ENCODE data around the gene CDX2.

CDX2 gene

DNA sequence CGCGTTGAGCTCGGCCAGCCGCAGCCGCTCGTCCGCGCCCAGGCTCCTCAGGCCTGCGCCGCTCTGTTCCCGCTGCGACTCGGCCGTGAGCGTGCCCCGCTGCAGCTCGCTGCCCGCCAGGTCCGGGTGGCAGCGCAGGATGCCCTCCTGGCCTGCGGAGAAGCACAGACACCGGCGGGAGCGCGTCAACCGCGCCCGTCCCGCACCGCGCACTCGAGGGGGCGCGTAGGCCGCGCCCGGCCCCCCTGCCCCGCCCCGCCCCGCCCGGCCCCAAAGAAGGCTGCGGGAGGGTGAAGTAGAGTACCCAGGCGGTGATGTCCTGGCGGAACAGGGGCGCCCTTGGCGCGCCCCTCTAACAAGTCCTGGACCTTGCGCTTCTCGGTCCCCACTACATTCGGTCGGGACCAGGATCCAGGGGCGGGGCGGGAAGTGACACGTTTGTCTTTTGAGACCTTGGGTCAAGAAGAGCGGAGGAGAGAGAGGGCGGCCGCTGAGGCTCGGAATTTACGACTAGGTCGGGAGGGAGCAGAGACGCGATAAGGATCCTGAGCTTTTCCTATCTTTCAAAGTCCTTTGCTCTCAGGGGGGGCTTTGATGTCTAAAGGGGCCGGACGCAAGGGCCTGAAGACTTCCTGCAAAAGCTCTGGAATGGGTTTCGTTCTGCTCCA lies 9.3 kb upstream of the CDX2 start:
- no peak for DNase-seq (ENCODE audit: low spot score)

GRCh38 chr13:27977476-27978300 lies 8.6 kb upstream of the CDX2 start:
- no peak for DNase-seq (ENCODE audit: low spot score)

DNA sequence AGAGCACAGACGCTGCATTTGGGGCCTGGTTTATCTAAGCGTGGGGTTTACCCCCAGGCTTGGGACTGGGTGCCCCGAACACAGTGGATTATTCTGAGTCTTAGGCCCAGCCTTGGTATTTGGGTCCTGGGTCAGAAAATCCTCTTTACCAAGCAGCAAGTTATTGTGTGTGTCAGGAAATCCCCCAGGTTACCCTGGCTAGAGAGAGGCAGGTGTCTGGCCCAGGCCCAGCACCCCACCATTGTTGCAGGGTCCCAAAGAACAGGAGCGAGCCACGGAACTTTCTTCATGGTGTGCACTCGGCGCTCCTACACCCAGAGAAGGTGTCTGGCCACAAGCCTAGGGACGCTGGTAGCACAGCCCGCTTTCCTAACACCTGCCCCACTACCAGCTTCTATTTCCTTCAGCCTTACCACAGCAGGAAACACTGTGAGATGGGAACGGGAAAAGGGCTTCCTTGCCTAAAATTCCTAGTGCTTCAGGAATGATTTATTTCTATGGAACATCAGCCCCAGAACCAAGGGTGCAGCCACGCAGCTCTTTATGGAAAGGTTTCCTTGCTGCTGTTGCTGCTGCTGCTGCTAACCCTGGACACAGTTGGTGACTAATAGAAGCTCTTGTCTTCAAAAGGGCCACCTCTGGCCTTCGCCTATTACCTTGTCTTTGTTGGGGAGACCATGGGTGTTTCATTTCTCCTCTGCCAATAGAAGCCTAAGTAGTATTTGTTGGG lies 7.4 kb upstream of the CDX2 start:
- no peak for DNase-seq (ENCODE audit: low spot score)

DNA sequence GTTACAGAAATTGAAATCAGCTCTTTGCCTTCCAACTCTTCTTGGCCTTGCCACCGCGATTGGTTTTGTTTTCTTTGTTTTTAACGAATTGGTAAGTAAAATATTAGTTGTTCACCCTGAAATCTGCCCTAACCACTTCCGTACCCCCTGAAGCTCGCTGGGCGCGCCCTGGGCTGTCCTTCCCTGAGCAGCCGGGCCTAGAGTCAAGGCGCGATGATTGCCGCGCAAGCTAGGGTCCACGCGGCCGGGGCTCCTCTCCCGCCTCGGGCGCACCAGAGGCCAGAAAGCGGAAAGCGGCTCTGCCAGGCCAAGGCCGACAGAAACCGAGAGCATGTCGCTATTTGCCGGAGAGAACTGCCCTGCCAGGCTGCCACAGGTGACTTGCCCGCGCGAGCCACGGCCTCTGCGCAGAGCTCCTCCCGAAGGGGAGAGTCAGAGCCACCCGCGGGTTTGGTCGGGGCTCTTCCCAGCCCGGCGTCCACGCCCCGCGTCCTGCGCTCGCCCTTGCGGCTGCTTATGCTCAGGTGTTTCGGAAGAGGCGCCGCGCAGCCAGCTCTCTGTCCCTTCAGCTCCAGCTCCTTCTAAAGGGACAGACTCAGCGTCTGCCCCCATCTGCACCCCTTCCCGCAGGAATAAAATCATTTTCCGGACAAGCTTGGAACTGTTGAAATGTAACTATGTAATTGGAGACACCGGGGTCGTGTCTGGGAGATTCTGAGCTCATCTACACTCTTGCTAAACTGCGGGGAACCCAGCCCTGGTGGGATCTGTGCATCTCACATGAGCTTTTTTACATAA lies 6.6 kb upstream of the CDX2 start:
- no peak for DNase-seq (ENCODE audit: low spot score)

GRCh38 chr13:27973961-27974662 lies 5.0 kb upstream of the CDX2 start:
- no peak for DNase-seq (ENCODE audit: low spot score)

DNA sequence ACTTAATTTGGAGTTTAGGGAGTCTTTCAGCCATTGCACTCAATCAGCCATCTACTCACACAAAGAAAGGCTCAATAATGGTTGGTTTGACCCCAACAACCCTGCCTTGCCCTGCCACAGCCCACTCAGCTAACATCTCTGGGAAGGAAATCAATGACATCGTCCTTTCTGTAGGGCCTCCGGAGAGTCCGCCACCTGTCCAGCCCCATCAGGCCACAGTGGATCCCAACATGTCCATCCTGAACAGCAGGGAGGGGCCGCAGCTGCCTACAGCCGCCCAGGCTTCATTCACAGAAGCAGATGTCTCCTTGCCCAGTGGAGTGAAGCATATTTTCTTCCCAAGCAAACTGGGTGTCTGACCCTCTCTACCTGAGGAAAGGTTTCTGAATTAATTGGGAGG lies 4.2 kb upstream of the CDX2 start:
- no peak for DNase-seq (ENCODE audit: low spot score)

DNA sequence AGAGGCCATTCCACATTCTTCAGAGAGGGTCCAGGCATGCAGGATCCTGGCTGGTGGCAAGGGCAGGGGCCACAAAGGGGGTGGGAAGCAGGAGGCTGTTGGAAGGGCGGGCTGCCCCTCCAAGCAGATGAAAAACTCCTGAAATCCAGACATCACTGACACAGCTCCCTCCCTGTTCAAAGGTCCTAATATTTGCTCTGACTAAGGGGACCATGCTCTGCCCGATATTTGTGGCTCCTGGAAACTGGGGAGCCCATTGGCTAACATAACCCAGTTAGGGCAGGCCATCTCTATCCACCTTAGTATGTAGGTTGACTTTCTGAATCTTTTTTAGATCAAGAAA lies 3.3 kb upstream of the CDX2 start:
- no peak for DNase-seq (ENCODE audit: low spot score)

- no peak for DNase-seq (ENCODE audit: low spot score)
These were observed 2.8 kb upstream of the CDX2 start for GRCh38 chr13:27971776-27972477.

- DNase-seq (ENCODE audit: low spot score): no peak
These were observed 2.1 kb upstream of the CDX2 start for GRCh38 chr13:27971236-27971645.

- no peak for DNase-seq (ENCODE audit: low spot score)
These were observed 1.5 kb upstream of the CDX2 start for GRCh38 chr13:27970382-27971235.

DNA sequence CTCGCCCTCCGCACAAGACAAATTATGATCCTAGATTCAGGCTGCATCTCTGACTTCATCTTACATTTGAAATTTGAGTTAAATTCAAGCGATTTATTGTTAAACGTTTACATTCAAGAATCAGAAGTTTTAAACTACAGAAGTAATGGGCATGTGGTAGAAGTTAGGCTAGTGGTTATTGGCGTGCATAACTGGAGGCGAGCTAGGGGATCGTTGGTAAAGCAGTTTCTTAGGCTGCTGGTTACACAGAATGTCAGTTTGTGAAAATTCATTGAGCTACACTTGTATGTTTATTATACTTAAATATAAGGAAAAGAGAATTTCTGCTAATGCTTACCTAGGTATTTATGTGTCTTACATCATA lies 733 bp upstream of the CDX2 start:
- DNase-seq (ENCODE audit: low spot score): no peak

- DNase-seq (ENCODE audit: low spot score): no peak
These were observed 616 bp downstream of the CDX2 start for GRCh38 chr13:27968316-27969081.

GRCh38 chr13:27967736-27968315 lies 1.3 kb downstream of the CDX2 start:
- DNase-seq (ENCODE audit: low spot score): no peak

DNA sequence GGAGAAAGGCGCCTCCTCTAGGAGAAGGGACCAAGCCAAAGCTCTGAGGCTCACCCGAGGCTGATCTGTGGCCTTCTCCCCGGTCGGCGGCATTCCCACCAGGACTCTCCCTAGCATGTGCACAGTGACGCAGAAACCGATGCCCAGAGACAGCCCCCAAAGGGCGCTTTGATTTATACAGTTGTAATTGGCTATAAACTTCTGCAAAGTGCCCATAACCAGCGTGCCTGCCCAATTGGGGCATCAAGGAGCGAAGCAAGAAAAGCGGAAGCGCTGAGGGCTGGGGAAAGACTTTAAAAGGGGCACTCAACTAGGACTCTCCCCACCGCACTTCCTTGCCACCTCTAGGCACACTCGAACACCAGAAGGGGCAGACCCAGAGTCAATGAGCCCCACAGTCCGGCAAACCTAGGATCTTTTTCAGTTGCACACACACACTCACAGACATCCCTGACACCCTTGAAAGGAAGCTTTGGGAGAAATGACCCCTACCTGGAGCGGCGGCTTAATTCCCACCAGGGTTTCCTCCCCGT lies 1.8 kb downstream of the CDX2 start:
- DNase-seq (ENCODE audit: low spot score): no peak

DNA sequence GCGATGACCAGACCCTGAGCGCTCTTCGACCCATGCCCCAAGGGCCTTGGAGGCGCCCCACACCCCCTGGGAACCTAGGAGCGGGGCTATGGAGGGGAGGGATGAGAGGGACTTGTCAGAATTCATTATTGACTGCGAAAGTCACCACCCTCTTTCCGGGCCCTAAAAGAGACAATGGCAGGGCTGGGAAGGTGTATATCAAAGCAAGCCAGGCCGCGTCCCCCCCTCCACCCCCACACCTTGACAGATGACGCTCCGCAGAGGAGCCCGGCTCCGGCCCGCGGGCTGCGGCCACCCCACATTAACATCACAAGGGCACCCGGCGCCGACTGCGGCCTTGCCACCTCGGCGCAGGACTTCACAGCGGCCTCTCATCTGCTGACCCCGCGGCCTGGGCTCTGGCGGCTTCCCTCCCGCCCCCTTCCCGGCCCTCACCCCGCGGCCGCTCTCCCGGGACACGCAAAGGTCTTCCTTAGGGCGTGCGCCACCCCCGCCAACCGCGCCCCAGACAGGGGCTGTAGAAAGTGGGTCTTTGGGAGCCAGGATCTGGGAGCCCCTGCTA lies 2.4 kb downstream of the CDX2 start:
- no peak for DNase-seq (ENCODE audit: low spot score)

DNA sequence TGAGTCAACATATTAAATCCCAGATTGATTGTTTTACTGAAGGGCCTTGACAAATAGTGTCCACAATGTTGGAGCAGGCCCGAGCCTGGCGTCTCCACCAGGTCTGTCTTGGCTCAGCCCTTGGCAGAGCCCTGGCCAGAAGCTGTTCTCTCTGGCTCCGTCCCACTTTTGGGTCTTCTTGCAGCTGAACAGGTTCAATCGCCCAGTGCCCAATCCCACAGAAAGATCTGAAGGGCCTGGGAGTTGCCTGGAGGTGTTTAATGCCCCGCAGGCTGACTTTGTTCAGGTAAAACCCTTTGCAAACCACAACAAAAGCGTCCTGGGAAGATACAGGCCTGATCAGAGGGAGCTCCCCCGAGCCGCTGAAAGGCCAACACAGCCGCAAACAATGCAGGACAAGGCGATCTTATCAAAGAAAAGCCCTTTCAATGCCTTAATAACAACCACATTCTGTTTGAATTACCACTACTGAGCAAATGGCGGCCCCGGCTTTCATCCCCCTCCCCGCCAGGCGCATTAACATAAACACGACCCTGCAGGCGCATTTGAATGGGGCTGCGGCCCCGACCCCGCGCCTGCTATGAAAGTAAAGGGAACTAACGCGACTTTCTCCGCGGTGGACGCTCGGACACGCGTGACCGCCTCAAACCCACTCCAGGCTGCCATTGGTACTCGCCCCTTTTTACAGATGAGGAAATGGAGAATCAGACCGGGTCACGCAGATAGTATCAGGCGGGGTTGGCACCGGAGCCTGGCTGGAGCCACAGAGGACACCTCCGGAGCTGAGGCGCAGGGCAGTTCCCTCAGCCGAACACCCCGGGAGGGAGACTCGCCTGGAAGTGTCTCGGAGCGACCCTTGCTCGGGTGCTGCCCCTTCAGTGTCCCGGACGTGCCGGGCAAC lies 3.1 kb downstream of the CDX2 start:
- no peak for DNase-seq (ENCODE audit: low spot score)

DNA sequence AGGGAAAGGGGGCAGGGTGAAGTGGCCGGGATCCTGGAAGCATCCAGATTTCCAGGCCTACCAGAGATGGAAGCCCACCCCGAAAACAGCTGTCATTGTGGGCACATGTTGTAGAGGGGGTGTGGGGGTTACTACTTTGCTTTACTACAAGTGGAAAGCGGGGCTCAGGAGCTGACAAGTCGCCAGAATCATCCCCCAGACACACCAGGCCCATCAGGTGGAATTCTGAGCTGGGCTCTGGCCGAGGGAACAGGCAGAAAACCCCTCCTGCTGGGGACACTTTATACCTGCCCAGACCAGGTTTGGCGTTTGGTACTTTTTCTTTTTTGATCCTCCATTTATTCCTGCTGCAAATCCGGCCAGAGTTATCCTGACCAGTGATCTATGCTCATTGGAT lies 3.8 kb downstream of the CDX2 start:
- DNase-seq (ENCODE audit: low spot score): no peak
